ENCODE data around the gene C22orf39. TPM values are rescaled to one million over a fixed set of nuclear protein-coding genes. Genes with fewer than 3 reads are reported as not detected.

The C22orf39 gene
- total RNA-seq, 2 experiments from 2014 or later = 52.1 to 64.8 TPM

DNA sequence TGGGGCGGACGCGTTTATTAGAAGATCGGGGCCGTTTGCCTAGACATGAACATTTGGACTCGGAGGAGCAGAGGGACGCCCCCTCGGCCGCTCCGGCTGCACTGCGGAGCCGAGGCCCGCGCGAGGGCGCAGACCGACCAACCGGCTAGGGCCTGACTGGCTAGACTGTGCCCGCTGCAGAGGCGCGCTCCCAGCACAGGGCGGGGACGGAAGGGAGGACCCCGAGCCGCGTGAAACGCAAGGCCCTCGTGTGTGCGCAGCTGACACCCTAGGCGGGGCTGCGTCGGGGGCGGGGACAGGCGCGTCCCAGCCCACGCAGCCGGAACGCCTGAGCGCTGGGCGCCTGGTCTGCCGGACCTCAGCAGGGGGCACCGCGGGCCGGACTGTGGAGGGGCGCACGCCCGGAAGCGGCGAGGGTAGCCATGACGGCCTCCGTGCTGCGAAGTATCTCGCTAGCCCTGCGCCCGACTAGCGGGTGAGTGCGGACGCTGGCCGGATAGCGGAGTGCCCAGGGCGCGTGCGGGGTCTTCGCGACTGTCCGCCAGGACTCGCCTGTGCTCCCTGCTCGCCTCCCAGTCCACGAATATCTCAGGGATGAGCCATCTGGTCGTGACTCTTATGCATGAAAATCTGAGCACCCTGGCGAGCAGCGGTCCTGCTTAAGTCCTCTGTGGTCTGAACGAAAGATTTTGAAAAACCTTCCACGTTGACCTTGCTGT is 15.2 kb downstream of the C22orf39 start, which contains the start of gene MRPL40:
Gene MRPL40, plus strand, starts transcription at position 413 of the 719 bp plus-strand sequence. Its CDS starts 10 bp downstream, at position 423.
- POLR2A ChIA-PET = interaction anchor here (1.5 kb wide), 1 partner anchor 15 kb away, joined by 3 read pairs; the partner anchor contains the start of gene C22orf39
- TF ChIP-seq, protein P1, sequence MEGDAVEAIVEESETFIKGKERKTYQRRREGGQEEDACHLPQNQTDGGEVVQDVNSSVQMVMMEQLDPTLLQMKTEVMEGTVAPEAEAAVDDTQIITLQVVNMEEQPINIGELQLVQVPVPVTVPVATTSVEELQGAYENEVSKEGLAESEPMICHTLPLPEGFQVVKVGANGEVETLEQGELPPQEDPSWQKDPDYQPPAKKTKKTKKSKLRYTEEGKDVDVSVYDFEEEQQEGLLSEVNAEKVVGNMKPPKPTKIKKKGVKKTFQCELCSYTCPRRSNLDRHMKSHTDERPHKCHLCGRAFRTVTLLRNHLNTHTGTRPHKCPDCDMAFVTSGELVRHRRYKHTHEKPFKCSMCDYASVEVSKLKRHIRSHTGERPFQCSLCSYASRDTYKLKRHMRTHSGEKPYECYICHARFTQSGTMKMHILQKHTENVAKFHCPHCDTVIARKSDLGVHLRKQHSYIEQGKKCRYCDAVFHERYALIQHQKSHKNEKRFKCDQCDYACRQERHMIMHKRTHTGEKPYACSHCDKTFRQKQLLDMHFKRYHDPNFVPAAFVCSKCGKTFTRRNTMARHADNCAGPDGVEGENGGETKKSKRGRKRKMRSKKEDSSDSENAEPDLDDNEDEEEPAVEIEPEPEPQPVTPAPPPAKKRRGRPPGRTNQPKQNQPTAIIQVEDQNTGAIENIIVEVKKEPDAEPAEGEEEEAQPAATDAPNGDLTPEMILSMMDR (conservative IDR thresholded peaks at IDR 0.05; ENCODE audit: low read length) = no peak
- no peak for TF ChIP-seq EZH2phosphoT487 (IDR thresholded peaks at IDR 0.05; ENCODE audit: borderline replicate concordance, low read depth, low read length)
- Histone ChIP-seq H3K36me3 (ENCODE audit: insufficient read depth, low read length) (peaks cover 62% of the 10 kb centered on the region), H4K20me1 (ENCODE audit: insufficient read depth, low read length) (peaks cover 29% of the 10 kb centered on the region), H3K27ac (ENCODE audit: low read depth, low read length, poor library complexity, severe bottlenecking) (peak within 1 kb of the TSS; percentile 94), H3K4me1 (ENCODE audit: insufficient read depth, low read length, poor library complexity, severe bottlenecking) (peaks cover 49% of the 10 kb centered on the region), H3K9me2 (ENCODE audit: insufficient read depth, low read length) (no peaks in the 10 kb centered on the region), H3K4me3 (ENCODE audit: low read depth, low read length, poor library complexity, severe bottlenecking) (peak within 1 kb of the TSS; percentile 98), H3K4me2 (ENCODE audit: low read length) (peak within 1 kb of the TSS; percentile 94), H3K9me3 (ENCODE audit: low read length) (no peaks in the 10 kb centered on the region), H3K79me2 (ENCODE audit: insufficient read depth, low read depth, low read length) (peaks cover 47% of the 10 kb centered on the region), H2AFZ (ENCODE audit: low read length) (peak within 1 kb of the TSS; percentile 86)
- CTCF ChIA-PET (ENCODE audit: unreplicated experiment) = no interaction called here
- DNase-seq (ENCODE audit: low spot score) = peak; percentile 96
- BruUV-seq (replicated peaks) = no TSS peak
- intact Hi-C loops (cut with micrococcal nuclease; ENCODE audit: unreplicated experiment) = loop anchor here (1.0 to 10.0 kb wide), 6 partner anchors 13 to 315 kb away; partner anchors contain the start of genes ESS2 and SLC25A1

DNA sequence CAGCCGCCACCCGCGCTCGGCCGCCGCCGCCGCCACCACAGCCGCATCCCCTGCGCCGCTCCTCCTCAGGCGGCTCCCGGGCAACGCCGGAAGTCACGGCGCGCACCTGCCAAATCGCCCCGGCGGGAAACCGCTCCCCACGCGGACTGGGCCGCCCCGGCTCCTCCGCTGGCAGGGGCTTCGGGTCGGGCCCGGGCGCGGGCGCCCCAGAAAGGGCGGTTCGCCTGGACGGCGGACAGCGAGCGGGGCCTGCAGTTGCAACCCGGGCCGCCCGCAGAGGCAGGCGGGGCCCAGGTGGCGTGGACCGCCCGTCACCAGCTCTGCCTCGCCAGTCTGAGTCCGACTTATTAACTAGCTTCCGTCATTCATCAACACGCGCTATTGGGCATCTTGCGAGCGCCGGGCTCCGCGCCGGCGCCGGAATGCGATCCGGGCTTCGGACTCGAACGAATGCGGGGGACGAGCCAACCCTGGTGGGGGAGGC is 15.8 kb downstream of the C22orf39 start, which contains the start of gene HIRA:
Gene HIRA, minus strand, starts transcription at position 85 of the 484 bp plus-strand sequence. CDS start 257 bp downstream, outside the sequence.
- Histone ChIP-seq H2AFZ (ENCODE audit: low read length) (peak within 1 kb of the TSS; percentile 86), H3K4me3 (ENCODE audit: low read depth, low read length, poor library complexity, severe bottlenecking) (peak within 1 kb of the TSS; percentile 98), H3K27ac (ENCODE audit: low read depth, low read length, poor library complexity, severe bottlenecking) (peak within 1 kb of the TSS; percentile 94), H3K9me3 (ENCODE audit: low read length) (no peaks in the 10 kb centered on the region), H3K79me2 (ENCODE audit: insufficient read depth, low read depth, low read length) (peaks cover 53% of the 10 kb centered on the region), H3K9me2 (ENCODE audit: insufficient read depth, low read length) (no peaks in the 10 kb centered on the region), H4K20me1 (ENCODE audit: insufficient read depth, low read length) (peaks cover 35% of the 10 kb centered on the region), H3K4me2 (ENCODE audit: low read length) (peak within 1 kb of the TSS; percentile 96), H3K36me3 (ENCODE audit: insufficient read depth, low read length) (peaks cover 62% of the 10 kb centered on the region), H3K4me1 (ENCODE audit: insufficient read depth, low read length, poor library complexity, severe bottlenecking) (peaks cover 53% of the 10 kb centered on the region)
- ChIA-PET CTCF (ENCODE audit: unreplicated experiment) (no interaction called here), POLR2A (interaction anchor here (0.5 kb wide), 1 partner anchor 10 kb away, joined by 3 read pairs; no protein-coding TSS in a partner anchor)
- intact Hi-C loops (cut with micrococcal nuclease; ENCODE audit: unreplicated experiment) = loop anchor here (1.0 to 10.0 kb wide), 7 partner anchors 12 to 314 kb away; partner anchors contain the start of genes ESS2 and SLC25A1
- DNase-seq (ENCODE audit: low spot score) = peak; percentile 90
- TF ChIP-seq, protein P1 (conservative IDR thresholded peaks at IDR 0.05; ENCODE audit: low read length) = no peak
- TF ChIP-seq EZH2phosphoT487 (IDR thresholded peaks at IDR 0.05; ENCODE audit: borderline replicate concordance, low read depth, low read length) = no peak
- no TSS peak for BruUV-seq (replicated peaks)

Measured in OCI-LY7 (cell line).